ENCODE results near the gene TBX19. TPM values are rescaled to one million over a fixed set of nuclear protein-coding genes. Genes with fewer than 3 reads are reported as not detected.

The TBX19 gene
- total RNA-seq, 1 experiment from 2014 or later, result 3.0 TPM

GRCh38 chr1:168291222-168291837 is 10.7 kb downstream of the TBX19 start:
- no peaks in the 10 kb centered on the region for H3K79me2 ChIP-seq (ENCODE audit: insufficient read depth, low read length)
- DNase-seq (ENCODE audit: low read depth, low spot score) (no peak), ATAC-seq (no peak)
- RAD21 ChIA-PET (ENCODE audit: low non-redundant PET in 1 of 2, low total read pairs in 2 of 2, uncharacterized antibody in 2 of 2, unreplicated experiment in 2 of 2), result no interaction called here
- CTCF ChIA-PET, result no interaction called here
- H3K4me2 ChIP-seq (ENCODE audit: low read length), result no peak overlapping the region
- H3K4me1 ChIP-seq (ENCODE audit: control insufficient read depth in 1 of 2, insufficient read depth in 2 of 2, low read length in 2 of 2), result peaks cover 10 to 14% of the 10 kb centered on the region in 2 experiments; a peak in 3 of 4 replicates
- POLR2A ChIA-PET, result no interaction called here
- H3K27me3 ChIP-seq (ENCODE audit: insufficient read depth, low read length), result no peaks in the 10 kb centered on the region
- intact Hi-C loops (cut with micrococcal nuclease), result no loop called here
- H4K20me1 ChIP-seq (ENCODE audit: insufficient read depth), result no peaks in the 10 kb centered on the region
- no peak overlapping the region for H3K9ac ChIP-seq (ENCODE audit: low read length)
- BruUV-seq (replicated peaks), result no TSS peak
- H3K27ac ChIP-seq (ENCODE audit: low read depth, low read length), result no peak overlapping the region
- no peak overlapping the region for H2AFZ ChIP-seq (ENCODE audit: low read depth, low read length, poor library complexity, severe bottlenecking)
- H3K9me2 ChIP-seq (ENCODE audit: insufficient read depth), result no peaks in the 10 kb centered on the region
- H3K9me3 ChIP-seq (ENCODE audit: control insufficient read depth in 1 of 2, insufficient read depth in 1 of 2, low read depth in 1 of 2, low read length in 2 of 2), result no peaks in the 10 kb centered on the region
- TF ChIP-seq YY1 (IDR thresholded peaks at IDR 0.05; ENCODE audit: extremely low read depth, insufficient replicate concordance, low read depth, low read length) (no peak), JUND (IDR thresholded peaks at IDR 0.05) (no peak), ELF1 (IDR thresholded peaks at IDR 0.05; ENCODE audit: borderline replicate concordance, low read depth) (no peak), MAX (IDR thresholded peaks at IDR 0.05) (no peak), TCF7L2 (IDR thresholded peaks at IDR 0.05; ENCODE audit: borderline replicate concordance, extremely low read depth, insufficient read depth, insufficient read length) (no peak), SP1 (IDR thresholded peaks at IDR 0.05; ENCODE audit: low read depth) (no peak), SIN3A (IDR thresholded peaks at IDR 0.05; ENCODE audit: low read depth) (no peak), CBX3 (IDR thresholded peaks at IDR 0.05; ENCODE audit: low read depth) (no peak), RAD21 (IDR thresholded peaks at IDR 0.05; ENCODE audit: low read depth) (no peak), EZH2phosphoT487 (IDR thresholded peaks at IDR 0.05; ENCODE audit: borderline replicate concordance) (no peak), POLR2A (IDR thresholded peaks at IDR 0.05; ENCODE audit: borderline replicate concordance, extremely low read depth, insufficient read depth, insufficient read length) (no peak), ZFX (IDR thresholded peaks at IDR 0.05) (no peak), ATF3 (IDR thresholded peaks at IDR 0.05) (no peak)
- H3K36me3 ChIP-seq (ENCODE audit: control insufficient read depth in 1 of 2, insufficient read depth in 2 of 2, low read length in 2 of 2), result no peaks in the 10 kb centered on the region
- no peak overlapping the region for H3K4me3 ChIP-seq (replicated peaks in 1 of 2; ENCODE audit: low read depth in 1 of 2, low read length in 2 of 2)

All from HCT116 (cell line).